Epithelial cell of prostate (primary cell): ENCODE measurements around the gene PDE6H.

Source experiments
- DNase-seq: peaks from one replicate; pipeline ENCODE4 v3.0.0-alpha.2; 2011; ENCODE audit warnings: low read depth, low spot score
- H3K27ac ChIP-seq: fragments of 450-650 bp; 2 replicates; pipeline ENCODE4 v1.5.1; 2017; ENCODE audit warnings: mild to moderate bottlenecking

PDE6H gene

DNA sequence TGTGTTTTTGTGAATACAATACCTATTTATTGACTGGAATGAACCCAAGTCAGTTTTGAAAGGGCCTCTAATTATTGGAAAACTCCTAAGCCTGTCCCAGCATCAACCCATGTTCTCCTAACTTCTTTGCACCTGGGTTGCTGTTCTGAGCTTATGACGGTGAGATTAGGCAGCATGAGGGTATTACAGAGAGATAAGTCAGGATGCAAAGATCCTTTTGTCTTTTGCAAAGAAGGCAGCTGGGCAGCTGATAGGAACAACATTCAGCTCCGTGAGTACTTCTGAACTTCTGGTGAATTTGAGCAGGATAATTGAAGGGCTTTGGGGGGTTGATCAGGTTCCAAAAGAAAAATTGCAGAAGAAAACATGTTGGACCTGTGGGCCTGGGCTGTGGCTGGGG lies at the start of gene PDE6H:
TSS of gene PDE6H (plus strand) at position 227 of the 400 bp plus-strand sequence. CDS start 4,971 bp downstream, outside the sequence.
- H3K27ac ChIP-seq: no peak within 1 kb of the TSS
- DNase-seq: no peak

DNA sequence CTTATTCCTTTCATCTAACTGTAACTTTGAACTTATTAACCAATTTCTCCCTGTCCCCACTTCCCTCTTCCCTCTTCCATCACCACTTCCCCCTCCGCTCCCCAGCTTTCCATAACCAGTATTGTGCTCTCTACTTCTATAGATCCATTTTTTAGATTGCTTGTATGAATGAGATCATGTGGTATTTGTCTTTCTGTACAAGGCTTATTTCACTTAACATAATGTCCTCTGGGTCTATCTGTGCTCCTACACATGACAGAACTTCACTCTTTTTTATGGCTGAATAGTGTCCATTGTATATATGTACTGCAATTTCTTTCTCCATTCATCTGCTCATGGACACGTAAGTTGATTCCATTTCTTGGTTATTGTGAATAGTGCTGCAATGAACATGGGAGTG lies 48.9 kb upstream of the PDE6H start:
- H3K27ac ChIP-seq: no peak overlapping the region
- DNase-seq: no peak

DNA sequence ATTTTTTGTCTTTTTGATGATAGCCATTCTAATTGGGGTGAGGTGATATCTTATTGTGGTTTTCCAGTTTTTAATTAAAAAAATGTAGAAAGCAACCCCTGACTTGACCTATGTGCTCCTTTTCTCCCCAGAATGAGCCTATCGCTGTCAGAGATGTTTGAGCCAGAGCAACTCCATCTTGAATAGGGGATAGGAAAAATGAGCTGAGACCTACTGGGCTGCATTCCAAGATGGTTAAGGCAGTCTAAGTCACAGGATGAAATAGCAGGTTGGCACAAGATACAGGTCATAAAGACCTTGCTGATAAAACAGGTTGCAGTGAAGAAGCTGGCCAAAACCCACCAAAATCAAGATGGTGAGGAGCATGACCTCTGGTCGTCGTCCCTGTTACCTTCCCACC lies 48.3 kb upstream of the PDE6H start:
- H3K27ac ChIP-seq: no peak overlapping the region
- no peak for DNase-seq

DNA sequence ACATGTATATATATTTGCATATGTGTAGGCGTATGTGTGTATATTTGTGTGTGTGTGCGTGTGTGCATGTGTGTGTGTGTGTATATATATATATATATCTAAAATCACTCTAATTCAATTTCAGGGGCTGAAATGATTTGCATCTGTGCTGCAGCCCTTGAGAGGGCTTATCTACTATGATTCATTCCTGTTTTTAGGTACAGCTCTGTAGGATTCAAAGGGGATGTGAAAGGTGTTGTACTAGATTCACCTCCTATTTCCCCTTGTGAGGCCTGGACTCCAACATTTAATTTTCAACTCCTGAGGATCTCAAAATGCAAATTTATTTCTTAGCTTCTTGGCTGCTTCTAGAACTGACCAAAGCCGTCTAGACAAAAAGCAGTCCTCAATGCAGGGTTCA lies 45.6 kb upstream of the PDE6H start:
- no peak overlapping the region for H3K27ac ChIP-seq

DNA sequence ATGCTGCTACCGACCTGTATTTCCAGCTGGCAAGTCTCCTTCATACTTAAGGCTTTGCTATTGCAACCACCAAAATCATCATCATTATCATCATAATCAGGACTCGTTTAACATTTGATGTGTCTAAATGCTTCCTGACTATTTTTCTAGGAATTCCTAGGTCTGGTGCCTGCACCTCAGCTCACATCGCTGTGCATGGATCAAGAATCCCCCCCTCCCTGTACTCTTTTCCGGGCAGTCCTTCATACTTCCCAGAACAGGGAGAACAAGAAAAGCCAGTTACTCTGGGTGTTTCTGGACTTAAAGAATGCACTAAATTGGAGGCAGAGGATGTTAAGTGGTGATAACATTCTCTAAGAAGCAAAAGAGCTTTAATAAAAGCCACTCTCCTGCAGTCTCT lies 43.9 kb upstream of the PDE6H start:
- H3K27ac ChIP-seq: peak overlapping the region; percentile 29
- peak; percentile 26 for DNase-seq

More for the DNA sequence above, 45.6 kb upstream of the PDE6H start:
- no peak for DNase-seq

DNA sequence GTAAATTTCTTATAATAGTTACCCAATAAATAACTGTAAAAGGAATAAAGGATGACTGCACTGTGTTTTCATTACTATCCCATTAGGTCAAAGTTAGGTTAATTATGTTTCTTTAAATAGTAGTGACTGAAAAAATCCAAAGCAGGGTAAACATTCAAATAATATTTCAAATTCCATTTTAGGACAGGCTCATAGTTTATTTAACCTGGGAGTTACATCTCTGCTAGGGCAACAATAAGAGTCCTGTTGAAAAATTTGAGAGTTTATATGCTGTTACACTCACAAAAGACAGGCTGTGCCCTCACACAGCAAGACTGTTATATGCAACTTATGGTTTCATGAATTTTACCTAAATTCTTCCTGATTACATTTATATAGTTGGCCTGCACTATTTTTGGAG lies 42.5 kb upstream of the PDE6H start:
- no peak for DNase-seq
- no peak overlapping the region for H3K27ac ChIP-seq

DNA sequence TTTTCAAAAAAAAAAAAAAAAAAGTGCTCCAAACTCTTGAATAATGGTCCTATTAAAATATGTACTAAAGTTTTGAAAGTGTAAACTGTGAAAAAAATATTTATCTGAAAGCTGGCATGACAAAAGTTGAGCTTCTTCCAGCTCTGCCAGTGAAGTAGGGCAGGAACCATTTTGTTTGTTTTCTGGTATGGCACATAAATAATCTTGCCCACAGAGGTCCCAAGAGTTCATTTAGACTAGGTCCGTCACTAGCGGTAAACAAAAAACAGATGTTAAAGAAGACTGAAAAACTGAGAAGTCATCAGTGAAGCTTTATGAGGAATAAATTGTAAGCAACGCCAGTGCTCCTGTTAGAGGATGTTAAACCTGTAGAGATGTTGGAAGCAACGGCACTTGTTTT lies 41.5 kb upstream of the PDE6H start:
- no peak for DNase-seq

DNA sequence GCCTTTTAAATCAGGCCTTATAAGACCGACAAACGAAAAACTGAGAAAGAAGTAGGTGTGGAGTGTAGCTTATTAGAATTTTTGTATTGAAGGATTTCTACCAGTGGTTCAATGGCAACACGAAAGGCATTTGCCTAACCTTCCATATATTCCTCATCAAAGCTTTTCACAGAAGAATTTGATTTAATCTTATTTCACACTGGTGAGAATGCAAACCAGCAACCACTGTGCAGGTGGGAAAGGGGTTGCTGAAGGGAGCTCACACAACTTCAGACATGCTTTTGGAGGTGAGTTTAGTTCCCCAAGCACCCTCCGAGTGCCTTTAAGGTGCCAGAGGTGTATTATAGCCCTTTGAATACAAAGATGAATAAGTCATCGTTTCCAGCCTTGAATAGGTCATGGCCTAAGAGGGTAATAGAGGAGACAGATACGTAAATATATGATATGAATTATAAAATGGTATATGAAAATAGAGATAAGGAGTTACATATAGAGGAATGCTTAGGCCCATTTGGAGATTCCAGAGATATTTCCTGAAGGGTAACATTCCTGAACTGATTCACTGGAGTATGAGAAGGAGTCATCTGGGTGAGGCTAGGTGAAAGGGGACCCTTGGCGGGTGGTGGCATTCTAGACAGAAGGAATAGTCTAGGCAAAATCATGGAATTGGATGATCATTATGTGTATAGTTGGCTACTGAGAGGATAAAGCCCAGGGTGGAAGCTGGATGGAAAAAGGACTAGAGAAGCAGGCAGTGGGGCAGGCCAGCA lies 40.9 kb upstream of the PDE6H start:
- DNase-seq: no peak
- no peak overlapping the region for H3K27ac ChIP-seq

More for the DNA sequence above, 41.5 kb upstream of the PDE6H start:
- no peak overlapping the region for H3K27ac ChIP-seq

DNA sequence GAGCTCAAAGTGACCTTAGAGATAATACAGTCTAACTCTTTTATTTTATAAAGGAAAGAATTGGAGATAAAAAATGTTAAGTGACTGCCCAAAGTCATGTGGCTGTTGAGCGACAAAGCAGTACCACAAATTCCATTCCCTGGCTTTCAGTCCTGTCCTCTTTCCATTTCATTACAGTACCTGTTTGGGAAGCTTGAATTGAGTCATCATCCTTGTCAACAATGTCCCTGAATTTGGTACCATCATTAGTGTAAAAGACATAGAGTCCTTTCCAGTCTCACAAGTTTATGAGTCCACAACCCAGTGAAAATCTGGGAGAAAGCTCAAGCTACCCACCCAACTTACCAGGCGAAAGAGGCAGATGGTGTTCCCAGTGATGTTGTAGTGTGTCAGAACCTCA lies 38.3 kb upstream of the PDE6H start:
- H3K27ac ChIP-seq: no peak overlapping the region
- DNase-seq: no peak

DNA sequence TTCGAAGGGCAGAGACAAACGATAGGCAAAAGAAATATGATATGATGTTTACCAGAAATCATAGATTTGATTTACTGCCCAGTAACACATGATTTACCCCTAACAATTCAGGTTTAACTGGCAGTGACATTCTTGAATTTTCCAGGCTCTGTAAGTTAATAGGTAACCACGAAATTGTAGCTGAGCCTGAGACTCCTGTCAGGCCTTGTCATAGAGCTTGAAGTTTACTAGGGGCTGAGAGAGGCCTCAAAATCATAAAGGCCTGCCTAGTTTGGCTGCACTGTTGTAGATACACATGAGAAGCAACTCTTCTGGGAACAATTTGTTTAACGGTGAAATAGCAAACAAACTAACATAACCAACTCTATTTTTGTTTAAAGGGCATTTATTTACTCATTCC lies 37.8 kb upstream of the PDE6H start:
- DNase-seq: no peak
- H3K27ac ChIP-seq: no peak overlapping the region

DNA sequence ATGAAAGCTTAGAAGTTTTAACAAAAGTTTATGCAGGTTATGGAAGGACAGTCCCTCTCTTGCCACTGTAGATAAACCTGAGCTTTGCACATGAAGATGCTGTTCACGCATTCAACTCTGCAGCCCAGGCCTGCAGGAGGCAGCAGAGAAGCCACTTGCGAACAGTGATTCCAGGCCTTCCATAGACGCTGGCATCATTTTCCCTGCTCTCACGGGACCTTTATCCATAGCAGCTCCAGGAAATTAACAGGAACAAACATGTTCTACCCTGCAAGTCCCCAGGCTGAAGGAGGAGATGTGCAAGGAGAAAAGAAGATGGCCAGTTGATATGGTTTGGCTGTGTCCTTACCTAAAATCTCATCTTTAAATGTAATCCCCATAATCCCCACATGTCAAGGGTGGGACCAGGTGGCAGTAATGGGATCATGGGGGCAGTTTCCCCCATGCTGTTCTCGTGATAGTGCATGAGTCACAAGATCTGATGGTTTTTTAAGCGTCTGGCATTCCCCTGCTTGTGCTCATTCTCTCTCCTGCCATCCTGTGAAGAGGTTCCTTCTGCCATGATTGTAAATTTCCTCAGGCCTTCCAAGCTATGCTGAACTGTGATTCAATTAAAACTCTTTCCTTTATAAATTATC lies 36.5 kb upstream of the PDE6H start:
- H3K27ac ChIP-seq: no peak overlapping the region
- DNase-seq: no peak

DNA sequence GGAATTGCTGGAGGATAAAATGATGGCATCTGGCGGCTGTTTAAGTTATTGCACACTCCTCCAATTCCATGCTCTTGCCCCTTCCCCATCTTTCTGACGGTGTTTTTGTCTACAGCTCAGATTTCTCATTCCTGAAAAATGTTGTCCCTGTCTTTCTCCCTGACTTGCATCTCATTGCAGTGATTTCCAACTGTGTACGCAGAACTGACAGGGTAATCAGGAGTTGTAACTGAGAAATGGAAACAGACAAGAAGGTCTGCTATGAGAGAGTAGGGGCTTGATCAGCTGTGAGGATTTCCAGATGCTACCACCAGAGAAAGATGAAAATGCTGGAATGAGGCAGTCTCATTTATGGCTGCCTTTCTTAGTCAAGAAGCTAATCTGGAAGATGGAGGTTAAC lies 35.8 kb upstream of the PDE6H start:
- no peak for DNase-seq
- H3K27ac ChIP-seq: no peak overlapping the region

DNA sequence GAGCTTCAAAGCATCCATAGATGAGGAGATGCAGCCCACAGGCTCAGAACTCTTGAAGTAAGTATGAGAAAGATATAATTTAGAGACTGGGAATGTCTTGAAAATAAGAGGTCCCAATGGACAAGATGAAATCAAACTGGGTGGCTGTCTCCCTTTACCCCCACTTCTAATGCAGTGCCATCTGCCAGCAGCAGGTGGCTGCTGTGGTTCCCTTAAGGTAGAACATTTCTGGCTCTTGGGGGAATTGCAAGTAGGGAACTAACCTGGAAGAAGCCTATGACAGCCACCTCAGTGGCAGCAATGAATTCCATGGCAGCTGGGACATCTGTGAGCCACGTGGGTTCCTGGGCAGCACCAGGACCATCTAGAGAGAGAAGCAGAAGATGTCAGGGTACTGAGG lies 35.2 kb upstream of the PDE6H start:
- no peak overlapping the region for H3K27ac ChIP-seq
- no peak for DNase-seq

DNA sequence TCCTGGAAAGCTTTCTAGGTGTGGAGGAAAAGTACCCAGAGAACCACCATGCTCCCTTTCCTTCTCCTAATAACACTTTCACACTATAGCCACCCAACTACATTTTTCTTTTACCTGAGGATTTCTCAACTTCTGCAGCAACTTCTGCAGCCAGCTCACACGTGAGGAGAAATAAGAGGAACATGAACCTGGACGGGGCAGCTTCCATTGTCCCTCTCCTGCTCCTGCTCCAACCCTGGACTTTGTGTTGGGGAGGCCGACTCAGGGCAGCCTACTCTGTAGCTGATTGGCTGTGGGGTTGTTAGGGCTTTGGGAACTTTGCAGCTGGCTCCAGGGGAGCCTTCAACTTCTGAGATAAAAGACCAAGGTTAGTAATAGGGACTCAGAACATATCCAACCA lies 34.5 kb upstream of the PDE6H start, which contains the start of gene ERP27:
TSS of gene ERP27 (minus strand) at position 237 of the 400 bp plus-strand sequence. CDS start at position 208, 29 bp downstream.
- peak within 1 kb of the TSS; percentile 59 for H3K27ac ChIP-seq
- DNase-seq: no peak

DNA sequence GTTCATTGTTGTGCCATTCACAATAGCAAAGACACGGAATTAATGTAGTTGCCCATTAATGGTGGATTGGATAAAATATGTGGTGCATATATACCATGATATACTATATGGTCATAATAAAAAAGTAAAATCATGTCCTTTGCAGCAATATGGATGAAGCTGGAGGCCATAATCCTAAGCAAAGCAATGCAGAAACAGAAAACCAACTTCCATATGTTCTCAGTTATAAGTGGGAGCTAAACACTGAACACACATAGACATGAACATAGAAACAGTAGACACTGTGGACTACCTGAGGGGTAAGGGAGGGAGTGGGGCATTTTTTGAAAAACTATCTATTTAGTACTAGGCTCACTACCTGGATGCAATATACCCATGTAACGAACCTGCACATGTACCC lies 31.5 kb upstream of the PDE6H start:
- no peak overlapping the region for H3K27ac ChIP-seq
- no peak for DNase-seq

DNA sequence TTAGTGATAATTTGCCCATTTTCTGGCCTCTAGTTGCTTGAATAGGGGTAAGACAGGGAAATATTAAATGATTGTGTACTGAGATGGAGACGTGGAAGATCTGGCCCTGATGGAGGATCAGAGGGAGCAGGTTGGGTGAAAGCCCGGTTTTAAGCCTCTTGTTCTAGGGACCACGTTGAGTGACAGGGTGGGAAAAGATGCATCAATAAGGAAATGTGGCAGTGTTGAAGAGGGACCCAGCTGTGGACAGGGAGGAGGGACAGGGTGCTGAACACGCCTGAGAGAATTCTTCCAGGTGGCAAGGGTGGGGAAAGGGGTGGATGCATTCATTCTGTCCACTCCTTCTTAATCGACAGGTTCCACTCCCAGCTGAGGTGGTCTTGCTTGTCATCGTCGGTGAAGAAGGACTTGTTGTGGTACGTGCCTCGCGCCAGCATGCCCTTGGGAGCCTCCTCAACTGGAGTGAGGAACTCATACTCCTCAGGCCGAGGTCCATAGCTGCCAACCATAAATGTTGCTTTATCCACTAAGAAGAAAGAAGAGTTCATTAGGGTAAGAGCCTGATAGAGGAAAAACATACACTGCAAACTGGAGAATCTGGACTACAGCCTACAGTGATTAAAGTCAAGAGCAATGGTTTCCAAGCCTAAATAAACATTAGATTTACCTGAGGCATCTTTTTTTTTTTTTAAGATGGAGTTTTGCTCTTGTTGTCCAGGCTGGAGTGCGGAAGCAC lies 30.5 kb upstream of the PDE6H start:
- DNase-seq: no peak
- H3K27ac ChIP-seq: no peak overlapping the region

DNA sequence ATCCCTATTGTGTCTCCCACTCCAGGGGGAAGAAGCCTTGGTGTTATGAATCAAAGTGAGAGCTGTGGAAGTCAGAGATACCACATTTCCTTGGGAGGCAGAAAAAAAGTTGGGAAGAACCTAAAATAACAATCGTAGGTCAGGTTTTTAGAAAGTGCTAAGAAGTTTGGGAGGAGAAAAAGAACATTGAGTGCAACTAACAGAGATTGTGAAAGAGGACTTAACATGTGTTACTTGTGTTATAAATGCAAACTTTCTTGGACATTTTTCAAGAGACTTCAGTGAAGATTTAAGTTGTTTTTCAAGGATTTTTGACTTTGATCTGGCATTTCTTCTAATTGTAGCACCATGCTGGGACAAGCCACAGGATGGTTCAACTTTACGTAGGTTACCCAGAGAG lies 26.7 kb upstream of the PDE6H start:
- DNase-seq: no peak
- H3K27ac ChIP-seq: no peak overlapping the region

DNA sequence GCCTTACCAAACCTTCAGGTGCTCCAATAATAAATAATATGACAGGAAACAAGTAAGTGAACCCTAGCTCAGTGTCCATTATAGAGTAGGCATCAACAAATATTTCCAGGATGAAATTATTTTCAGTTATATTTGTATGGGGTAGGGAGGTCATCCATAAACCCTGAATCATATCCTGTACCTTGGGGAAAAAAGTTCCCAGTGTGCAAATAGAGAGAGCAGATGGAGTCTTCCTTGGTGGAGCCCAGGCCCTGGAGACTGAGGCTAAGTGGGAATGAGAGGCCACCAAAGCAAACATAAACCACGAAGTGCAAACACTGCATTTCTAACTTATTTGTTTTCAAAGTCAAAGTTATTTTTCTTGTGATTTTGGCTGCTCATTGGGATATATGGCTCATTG lies 26.0 kb upstream of the PDE6H start:
- peak overlapping the region; percentile 29 for H3K27ac ChIP-seq
- DNase-seq: no peak

DNA sequence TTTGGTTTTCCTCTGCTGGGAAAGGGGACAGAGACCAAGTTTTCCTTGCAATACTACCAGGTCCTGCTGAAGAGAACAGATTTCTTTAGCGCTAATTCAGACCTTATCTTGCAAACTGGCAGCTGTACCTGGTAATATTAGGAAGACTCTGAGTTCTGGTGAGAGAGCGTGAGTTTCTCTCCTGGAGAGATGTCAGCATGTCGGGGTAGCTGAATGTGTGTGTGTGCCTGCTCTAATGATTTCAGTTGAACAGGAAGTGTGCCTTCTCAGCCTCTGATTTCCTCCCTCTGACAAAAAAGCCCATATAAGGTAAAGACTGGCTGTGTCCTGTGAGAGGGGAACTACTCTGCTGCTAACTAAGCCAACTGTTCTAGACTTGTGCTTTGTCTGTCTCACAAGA lies 24.2 kb upstream of the PDE6H start:
- H3K27ac ChIP-seq: peak overlapping the region; percentile 17
- DNase-seq: no peak

DNA sequence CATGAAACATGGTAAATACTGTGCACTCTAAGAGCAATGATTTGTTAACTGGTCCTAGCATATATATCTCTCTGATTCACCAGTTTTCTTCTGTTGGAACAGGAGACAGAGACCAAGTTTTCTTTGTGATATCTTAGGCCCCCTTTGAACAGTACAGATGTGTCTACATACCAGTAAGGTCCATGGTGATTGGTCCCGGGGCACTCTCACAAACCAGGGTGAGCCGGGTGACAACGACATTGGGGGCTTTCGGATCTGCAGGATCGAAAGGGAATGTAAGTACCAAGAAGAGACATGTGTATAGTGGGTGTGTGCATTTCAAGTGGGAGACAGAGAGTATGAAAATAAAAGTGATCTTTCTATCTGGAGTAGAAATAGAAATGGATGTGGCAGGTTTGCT lies 23.2 kb upstream of the PDE6H start:
- no peak for DNase-seq
- H3K27ac ChIP-seq: no peak overlapping the region

DNA sequence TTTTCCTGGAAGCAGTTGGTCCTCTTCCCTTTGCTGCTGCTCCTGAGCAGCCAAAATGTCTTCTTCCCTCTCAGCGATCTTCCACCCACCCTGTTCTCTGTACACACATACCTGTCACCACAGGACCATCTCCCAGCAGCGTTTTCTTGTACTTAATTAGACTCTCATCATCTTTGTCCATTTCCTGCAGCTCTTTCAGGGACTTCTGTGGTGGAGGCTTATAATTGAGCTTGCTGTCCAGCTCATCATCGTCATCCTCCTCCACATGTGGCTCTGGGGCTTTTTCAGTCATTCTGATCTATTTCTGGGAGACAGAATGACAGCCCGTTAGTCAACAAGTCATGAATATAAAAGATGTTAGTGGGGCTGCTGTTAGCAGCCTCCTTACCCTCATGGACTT lies 22.4 kb upstream of the PDE6H start:
- no peak for DNase-seq
- H3K27ac ChIP-seq: no peak overlapping the region
